Frontal cortex (tissue), 4 donors: ENCODE results near the gene PPP1R2C. TPM values are rescaled to one million over a fixed set of nuclear protein-coding genes. Genes with fewer than 3 reads are reported as not detected.

Experiments used
- DNase-seq, 2 donors: peaks; one replicate each; pipeline ENCODE4 v3.0.0; 2012; ENCODE audit warnings: low spot score in 2 of 2
- FAIRE-seq: peaks from 2 replicates; lab custom pipeline; 2012; peaks lifted over from hg19 to GRCh38; lab: Jason Lieb, UNC
- total RNA-seq: library from RNA; depleted of rRNA; stranded (reverse); fragments of >200 nt; gene quantifications from one replicate; pipeline ENCODE4 v1.2.3, GENCODE V29; 2014
- donor health status: control.
- donor health status: control.
- donor health status: control.

Gene PPP1R2C
- total RNA-seq = not detected

DNA sequence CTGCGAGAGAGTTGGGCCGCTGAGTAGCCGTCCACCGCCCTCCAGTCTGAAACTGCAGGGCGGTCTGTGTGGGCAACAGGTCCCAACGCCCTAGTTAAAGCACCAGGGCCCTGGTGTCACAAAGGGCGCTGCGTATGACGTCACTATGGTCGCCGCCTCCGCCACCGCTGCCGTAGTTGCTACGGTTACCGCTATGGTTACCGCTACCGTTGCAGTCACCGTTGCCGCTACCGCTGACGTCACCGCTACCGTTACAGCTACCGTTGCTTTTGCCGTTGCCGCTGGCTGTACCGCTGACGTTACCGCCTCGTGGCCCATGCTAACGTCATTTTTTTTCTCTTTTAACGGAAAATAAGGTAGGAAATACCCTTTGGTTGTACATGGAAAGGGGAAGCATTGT is at the start of gene PPP1R2C:
Gene PPP1R2C (minus strand): TSS at position 68 of the 400 bp plus-strand sequence. CDS start 84 bp downstream, outside the sequence.
- no peak for FAIRE-seq
- DNase-seq = no peak

DNA sequence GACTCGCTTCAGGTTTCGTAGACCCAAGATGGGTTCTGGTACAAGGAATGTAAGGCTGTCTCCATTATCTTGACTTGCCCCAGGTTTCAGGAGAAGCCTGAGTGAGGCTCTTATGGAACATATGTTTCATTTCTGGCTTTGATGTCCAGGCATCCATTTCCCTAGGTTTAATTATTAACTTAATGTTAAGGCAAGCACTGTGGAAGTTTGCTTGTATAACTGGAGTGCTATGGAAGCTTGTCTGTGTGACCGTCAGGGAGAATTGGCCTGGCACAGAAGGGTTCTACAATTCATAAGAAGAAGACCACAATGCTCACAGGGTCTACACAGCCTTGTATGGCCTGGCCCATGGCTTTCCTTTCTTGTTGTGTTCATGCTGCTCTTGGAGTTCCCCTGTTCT is 47.2 kb upstream of the PPP1R2C start:
- FAIRE-seq = no peak
- DNase-seq = no peak

DNA sequence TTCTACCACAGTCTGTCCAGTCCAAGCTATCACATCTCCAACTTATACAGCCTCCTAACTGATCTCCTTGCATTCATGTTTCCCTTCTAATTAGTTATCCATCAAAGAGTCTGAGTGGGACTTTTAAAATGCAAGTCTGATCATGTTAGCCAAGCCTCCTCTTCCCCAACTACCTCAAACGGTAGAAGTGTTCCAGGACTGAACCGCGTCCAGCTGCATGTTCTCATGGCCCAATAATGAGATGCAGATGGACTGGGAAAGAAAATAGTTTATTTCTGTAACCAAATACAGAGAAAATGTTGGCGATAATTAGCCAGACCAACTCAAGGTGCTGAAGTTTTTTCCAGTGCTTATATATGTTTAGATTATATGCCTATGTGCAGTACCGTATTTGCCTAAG is 46.6 kb upstream of the PPP1R2C start:
- no peak for DNase-seq
- no peak for FAIRE-seq

DNA sequence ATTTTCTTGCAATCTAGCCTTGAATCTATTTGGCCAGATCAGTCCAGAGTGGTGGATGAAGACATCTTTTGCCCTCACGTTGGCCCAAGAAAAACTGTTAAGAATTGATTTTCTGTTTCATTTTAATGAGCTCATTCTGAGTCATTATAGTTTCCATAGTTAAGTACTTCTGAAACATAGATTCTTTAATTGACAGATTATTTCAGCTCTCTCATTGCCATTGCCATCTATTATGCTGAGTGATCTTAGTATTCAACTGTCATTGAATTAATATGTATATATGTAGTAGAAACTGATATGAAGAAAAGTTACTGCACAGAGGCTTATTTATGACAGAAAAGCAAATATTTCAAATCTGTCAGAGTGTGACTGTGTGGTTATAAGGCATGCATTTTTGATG is 45.5 kb upstream of the PPP1R2C start:
- no peak for FAIRE-seq
- no peak for DNase-seq

DNA sequence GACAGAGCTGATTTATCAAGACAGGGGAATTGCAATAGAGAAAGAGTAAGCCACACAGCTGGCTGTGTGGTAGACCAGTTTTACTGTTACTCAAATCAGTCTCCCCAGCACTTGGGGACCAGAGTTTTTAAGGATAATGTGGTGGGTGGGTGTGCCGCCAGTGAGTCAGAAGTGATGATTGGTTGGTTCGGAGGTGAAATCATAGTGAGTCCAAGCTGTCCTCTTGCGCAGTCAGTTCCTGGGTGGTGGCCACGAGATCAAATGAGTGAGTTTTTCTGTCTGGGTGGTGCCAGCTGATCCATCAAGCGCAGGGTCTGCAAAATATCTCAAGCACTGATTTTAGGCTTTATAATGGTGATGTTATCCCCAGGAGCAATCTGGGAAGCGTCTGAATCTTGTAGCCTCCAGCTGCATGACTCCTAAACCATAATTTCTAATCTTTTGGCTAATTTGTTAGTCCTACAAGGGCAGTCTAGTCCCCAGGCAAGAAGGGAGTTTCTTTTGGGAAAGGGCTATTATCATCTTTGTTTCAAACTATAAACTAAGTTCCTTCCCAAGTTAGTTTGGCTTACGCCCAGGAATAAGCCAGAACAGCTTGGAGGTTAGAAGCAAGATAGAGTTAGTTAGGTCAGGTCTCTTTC is 44.0 kb upstream of the PPP1R2C start:
- DNase-seq = no peak
- no peak for FAIRE-seq

DNA sequence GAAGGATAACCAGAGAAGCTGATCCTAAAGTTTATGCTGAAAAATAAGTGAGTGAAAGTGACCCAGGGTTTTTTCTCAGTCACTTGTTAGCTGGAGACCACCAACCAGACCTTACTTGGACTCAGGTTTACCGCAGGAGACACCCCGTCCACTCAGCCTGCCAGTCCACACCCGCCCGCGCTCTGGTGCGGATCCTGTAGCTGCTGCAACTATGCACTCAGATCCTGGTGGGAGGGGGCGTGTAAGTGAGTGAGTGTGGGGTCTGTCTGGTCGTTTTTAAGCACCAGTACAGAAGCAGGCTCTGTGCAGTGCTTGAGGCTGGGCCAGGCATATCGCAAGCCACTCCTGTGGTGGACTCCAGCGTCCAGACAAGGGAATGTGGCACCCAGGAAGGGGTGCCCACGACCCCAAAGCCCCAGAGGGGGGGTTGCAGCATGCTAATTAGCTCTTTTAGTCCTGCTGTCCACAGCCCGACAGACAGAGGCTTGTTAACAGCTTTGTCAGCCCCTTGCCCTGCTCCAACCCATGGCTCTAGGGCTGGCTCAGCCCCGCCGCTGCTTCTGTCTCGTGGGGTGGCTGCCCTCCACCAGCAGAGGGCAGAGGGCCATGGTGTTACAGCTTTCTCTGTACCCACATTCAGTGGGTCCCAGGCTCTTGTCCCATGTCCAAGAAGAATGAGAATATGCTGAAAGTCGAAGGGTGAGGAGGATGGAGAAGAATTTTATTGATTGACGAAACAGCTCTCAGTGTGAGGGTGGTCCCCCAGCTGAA is 40.4 kb upstream of the PPP1R2C start:
- DNase-seq (no peak), FAIRE-seq (no peak)

DNA sequence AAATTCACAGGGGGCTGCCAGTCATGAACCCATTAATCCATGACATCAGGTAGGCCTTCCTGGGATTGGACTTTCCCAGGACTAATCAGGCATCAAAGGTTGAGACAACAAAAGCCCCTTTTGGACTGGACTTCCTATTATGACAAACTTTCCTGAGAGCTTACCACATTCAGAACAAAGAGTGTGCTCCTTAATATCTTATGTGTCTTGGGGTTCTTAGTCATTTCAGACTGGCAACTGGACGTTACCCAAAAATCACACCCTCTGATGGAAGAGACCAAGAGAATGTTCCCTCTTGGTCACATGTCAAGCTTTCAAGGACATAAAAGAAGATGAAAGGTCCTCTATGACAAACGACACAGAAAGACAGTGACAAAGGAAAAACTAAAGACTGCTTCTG is 31.6 kb upstream of the PPP1R2C start:
- DNase-seq = no peak

DNA sequence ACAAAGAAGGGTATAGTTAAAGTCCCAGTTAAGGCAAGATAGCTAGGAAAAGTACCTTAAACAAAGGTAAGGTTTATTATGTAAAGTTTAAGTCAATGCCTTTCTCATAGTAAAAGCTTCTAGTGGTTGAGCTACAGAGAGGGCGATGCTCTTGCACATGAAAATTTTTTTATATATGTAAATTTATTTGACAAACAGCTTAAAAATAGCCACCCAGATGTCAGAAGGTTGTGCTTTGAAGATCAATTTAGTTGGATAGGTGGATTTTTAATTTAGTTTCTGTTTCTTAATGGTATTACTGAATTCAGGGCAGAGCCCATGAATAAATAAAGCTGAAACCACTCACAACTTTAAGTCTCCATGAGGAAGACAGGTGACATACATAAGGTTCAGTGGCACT is 29.4 kb upstream of the PPP1R2C start:
- FAIRE-seq (no peak), DNase-seq (no peak)

More for the DNA sequence above, 31.6 kb upstream of the PPP1R2C start:
- no peak for FAIRE-seq

DNA sequence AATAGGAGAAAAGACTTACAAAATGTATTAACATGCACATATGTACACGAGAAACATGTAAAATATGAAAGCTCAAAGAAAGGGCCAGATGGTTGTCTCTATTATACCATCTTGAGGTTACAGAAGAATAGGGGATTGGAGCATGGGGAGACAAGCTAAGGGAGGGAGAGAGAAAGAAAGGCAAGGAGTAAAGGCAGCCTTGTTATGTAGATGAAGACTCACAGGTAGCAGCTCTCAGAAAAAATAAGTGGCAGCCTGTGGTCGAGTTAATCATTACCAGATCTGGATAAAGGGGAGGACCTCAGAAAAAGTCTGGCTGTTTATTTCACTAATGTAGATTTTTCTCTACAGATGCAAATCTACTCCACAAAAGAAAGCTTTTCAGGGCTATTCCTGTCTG is 26.6 kb upstream of the PPP1R2C start:
- no peak for FAIRE-seq
- no peak for DNase-seq

DNA sequence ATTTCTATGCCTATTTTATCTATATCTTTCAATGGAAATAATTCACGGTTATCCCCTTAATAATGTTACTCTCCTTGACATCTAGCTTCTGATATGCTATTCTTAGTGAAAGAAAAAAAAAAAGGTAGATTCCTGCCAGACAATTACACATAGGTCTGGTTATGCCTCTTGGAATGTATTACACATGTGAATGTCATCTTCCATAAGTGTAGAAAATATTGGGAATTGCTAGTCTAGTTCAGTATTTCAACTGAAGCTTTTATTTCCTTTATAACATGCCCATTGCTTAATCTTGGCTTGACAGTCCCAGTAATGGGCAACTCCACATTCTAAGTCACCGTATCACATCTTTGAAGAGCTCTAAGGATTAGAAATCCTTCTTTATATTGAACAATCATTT is 25.4 kb upstream of the PPP1R2C start:
- no peak for FAIRE-seq

DNA sequence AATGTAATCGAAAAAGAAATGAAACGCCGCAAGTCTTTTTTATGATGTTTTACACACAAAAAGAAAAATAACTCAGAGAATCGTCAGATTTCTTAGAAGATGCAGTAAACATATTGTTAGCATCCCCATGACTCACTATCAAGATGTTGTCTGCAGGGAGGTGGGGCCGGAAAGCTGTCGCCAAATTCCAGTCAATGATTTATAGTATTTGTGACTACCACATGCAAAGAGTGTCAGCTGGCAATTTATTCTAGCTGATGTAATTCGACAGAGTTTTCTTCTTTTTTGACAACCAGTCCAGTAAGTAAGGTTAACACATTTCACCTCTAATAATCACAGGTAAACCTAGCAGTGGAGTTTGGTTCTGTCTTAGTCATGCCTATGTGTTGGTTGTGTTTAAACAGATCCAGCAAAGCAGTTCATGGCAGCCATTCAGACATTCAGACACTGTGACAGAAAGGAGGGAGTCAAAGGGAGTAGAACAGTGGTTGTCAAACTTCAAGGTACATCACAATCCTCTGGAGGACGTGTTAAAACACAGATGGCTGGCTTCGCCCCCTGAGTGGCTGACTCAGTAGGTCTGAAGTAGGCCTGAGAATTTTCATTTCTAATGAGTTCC is 19.8 kb upstream of the PPP1R2C start:
- DNase-seq = no peak
- no peak for FAIRE-seq

More for the DNA sequence above, 25.4 kb upstream of the PPP1R2C start:
- DNase-seq = no peak

DNA sequence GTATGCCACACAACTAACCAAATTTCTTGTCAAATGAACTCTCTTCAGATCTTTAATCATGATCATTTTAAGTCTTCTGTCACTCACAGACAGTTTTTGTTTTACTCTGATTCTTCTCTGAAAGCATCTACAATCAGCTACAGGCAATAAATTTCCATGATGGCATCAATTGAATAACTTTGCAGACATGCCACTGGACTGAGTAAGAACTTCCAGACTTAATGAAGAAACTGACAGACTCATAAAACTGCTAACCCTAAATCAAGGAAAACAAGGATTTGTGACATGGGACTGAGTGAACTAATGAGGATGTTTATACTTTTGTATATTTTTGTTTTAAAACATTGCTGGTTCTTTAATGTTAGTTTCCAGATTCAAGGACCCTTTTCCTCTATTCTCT is 5.5 kb upstream of the PPP1R2C start:
- DNase-seq = no peak
- FAIRE-seq = no peak

DNA sequence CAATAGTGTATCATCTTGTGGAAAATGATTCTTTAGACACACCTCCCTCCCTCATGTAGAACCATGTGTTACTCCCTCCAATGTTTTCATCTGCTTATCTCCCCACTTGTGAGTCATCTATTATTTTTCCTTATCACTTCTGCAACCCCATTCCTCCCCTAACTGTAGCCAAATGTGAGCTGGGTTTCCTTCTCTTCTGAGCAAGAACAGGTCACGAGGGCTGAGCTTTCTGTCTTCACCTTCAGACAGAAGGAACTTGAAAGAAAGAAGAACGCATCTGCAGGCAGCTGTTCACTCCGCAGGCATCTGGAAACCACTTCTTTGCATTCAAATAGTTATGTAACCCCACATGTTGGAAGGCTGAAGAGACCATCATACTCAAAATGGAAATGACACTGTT is 1.8 kb downstream of the PPP1R2C start:
- DNase-seq (no peak), FAIRE-seq (no peak)

DNA sequence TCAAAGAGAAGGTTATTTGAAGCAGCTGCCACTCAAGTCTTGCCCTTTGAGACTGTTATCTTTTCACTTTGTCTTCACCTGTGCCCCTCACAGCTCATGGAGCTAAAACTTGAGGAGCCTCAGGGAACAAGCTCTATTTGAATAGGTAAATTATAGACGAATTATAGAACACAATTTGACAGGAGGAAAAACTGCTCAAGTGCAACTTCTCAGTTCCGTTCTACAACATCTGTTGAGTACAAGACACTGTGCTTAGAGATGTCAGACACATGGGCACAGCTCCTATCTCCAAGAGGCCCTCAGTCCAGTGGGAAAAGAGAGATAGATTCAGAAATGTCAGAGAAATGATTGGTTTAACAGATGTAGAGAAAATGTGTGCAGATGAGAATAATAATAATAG is 5.1 kb downstream of the PPP1R2C start:
- DNase-seq (no peak), FAIRE-seq (no peak)

DNA sequence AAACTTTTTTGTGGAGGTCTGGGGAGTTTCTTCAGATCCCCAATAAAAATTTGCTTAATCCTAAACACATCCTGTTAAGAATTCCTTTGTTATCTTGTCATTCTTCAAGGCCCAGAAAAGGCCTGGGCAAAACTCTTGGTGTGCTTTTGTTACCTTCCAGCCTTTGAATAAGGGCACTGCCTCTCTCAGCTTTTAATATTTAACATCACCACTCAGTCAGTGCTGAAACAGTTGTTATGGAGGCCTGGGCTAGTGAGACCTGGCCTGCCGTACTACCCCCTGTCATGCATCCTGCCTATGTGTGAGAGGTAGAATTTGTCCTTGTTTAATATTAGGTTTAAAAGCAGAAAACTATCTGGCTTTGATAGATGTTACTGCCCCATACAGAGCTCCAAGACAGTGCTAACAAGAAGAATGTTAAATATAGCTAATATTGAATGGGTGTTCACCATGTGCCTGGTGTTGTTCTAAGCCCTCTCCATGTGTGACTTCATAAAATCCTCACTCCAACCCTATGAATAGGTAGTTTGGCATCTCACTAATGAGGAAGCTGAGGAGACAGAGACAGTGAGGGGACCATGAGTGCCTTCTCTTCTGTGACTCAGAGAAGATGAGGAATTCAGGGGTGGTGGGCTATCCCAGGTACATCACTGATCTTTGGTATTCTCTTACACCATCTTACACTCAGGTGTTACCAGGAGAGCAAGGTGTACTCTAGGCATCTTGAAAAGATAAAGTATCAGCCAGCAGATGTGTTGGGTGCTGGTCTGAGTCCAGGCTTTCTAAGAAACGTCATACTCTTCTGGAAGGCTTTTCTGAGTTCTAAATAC is 6.2 kb downstream of the PPP1R2C start:
- no peak for FAIRE-seq

DNA sequence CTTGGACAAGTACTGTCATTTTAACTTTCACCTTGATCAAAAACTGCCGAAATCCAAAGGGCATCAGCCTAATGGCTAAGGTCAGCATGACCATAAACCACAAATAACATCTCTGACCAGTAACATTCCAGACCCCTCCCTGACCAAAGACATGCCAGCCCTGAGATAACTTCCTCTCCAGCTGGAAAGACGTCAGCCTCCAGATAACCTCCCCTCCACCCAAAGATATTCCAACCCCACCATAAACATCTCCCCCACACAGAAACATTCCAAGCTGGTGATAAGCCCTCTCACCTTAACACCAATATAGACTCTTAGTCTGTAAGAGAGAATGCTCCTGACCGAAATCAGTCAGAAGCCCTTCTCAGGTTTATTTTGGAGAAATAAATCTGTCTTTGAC is 7.4 kb downstream of the PPP1R2C start:
- DNase-seq = no peak
- no peak for FAIRE-seq

More for the DNA sequence above, 6.2 kb downstream of the PPP1R2C start:
- no peak for DNase-seq

DNA sequence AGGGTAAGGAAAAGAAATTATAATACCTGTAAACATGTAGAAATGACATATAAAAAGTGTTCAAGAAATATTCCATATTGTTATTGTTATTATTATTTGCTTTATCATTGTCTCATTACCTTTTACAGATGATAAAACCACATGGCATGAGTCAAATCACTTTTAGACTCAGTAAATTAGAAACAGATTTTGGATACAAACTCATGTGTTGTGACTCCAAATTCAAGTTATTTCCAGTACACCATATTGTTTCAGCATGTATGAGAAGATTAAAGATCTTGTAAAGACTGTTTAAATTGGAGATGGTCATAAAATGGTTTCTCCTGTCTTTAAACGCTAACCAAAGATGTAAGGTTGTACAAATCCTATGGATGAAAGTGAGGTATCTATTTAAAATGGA is 18.1 kb downstream of the PPP1R2C start:
- DNase-seq = no peak
- no peak for FAIRE-seq

DNA sequence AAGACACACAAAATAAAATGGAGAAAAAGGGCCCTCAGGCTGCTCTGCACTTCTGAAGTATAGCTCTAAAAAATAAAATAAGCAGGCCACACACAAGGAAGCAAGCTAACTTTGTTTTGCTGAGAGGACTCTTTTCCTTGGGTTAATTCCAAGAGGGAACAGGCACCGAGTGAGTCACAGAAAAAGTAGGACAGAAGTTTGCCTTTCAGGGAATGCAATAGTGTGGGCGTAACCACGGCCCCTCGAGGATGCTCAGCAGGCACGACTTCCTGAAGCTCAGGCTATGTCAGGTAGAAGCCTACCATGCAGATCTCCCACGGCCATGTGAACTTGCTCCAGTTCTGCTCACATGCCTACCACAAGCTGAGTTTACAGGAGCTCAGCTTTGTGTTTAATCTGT is 22.1 kb downstream of the PPP1R2C start:
- FAIRE-seq (no peak), DNase-seq (peak in 1 of 2 donors; percentile 16)

DNA sequence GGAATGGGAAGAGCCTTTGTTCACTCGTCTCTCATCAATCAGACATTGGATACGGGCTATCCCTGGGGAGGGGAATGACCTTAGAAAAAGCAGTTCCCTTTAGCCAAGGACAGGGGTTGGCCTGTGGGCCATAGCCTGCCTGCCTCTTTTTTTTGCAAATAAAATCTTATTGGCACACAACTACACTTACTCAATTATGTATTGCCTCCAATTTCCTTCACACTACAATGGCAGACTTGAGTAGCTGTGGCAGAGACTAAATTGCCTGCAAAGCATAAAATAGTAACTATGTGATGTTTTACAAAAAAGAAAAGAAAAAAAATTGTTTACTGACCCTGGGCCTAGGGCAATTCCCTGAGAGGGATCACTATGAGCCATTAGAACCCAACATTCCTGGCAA is 23.4 kb downstream of the PPP1R2C start:
- DNase-seq (no peak), FAIRE-seq (no peak)

DNA sequence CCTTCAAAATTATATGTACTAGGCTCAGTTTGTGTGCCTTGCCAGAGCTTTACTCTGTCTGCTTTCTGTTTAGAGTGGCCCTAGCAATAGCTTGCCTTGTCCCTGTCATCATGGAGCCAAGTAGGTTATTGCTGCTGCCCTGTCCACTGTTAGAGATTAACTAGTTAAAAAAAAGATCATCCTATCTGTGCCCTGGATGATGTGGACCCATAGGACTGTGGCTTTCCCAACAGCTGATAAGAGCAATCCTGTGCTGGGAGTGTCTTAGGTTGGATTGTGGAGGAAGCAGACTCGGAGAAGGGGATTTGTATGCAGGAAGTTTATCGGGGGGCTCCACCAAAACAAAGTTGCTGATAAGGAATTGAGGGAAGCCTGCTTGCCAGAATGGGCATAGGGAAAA is 23.8 kb downstream of the PPP1R2C start:
- no peak for DNase-seq
- FAIRE-seq = no peak
